DOHH2 (cell line): ENCODE measurements around the gene LRP2BP.

Experiments used
- CTCF ChIP-seq: fragments of 200-600 bp; sonication (generic); IDR thresholded peaks from one replicate; pipeline ENCODE4 v1.5.1; 2014; ENCODE audit warnings: antibody characterized with exemption, mild to moderate bottlenecking, low read depth, low read length; ENCODE audit not compliant: poor library complexity, severe bottlenecking
- EZH2phosphoT487 ChIP-seq: fragments of 200-600 bp; sonication (generic); IDR thresholded peaks from 2 replicates; pipeline ENCODE4 v1.6.1; 2017; ENCODE audit warnings: borderline replicate concordance, mild to moderate bottlenecking, antibody characterized with exemption, low read length, moderate library complexity, mixed read lengths

- TF ChIP-seq CTCF = no peak
- TF ChIP-seq EZH2phosphoT487 = no peak
Observed at GRCh38 chr4:185369731-185370130, 26.0 kb downstream of the LRP2BP start.
